BJ (cell line): ENCODE data around the gene TTLL10. TPM values are rescaled to one million over a fixed set of nuclear protein-coding genes. Genes with fewer than 3 reads are reported as not detected.

Source experiments
- CTCF ChIA-PET: fragments of 350-600 bp; formaldehyde crosslinking; extraction: SDS; loops from one replicate; lab custom pipeline; 2021; ENCODE audit warnings: antibody characterized with exemption, inconsistent platforms; lab: Yijun Ruan, JAX
- POLR2A ChIA-PET: fragments of 300-600 bp; sonication (Branson Sonifier 250); formaldehyde crosslinking; extraction: SDS; loops from one replicate; lab custom pipeline; 2021; ENCODE audit warnings: antibody characterized with exemption; lab: Charles Lee
- DNase-seq: peaks from one replicate; pipeline ENCODE4 v3.0.0-alpha.2; 2011; ENCODE audit warnings: low read depth
- H3K27me3 ChIP-seq: 2 replicates; pipeline ENCODE4 v1.6.0; 2011; ENCODE audit warnings: low read length; ENCODE audit not compliant: control insufficient read depth, insufficient read depth
- H3K36me3 ChIP-seq: 2 replicates; pipeline ENCODE4 v1.5.1; 2011; ENCODE audit warnings: low read length; ENCODE audit not compliant: control insufficient read depth, insufficient read depth
- H3K4me3 ChIP-seq: 2 replicates; pipeline ENCODE4 v1.5.1; 2011; ENCODE audit warnings: low read depth, mild to moderate bottlenecking, control low read depth, low read length
- polyA plus RNA-seq: library from polyadenylated mRNA; depleted of rRNA; stranded (reverse); fragments of >200 nt; gene quantifications from 2 replicates; pipeline ENCODE4 v1.2.3, GENCODE V29; 2011
- TF ChIP-seq, protein P1 (sequence below): IDR thresholded peaks from 2 replicates; pipeline ENCODE4 v1.5.1; 2011; ENCODE audit warnings: low read depth, mild to moderate bottlenecking, control low read depth, inconsistent platforms, low read length, moderate library complexity; ENCODE audit not compliant: insufficient read depth

TTLL10 gene
- polyA plus RNA-seq, 1 experiment: not detected

DNA sequence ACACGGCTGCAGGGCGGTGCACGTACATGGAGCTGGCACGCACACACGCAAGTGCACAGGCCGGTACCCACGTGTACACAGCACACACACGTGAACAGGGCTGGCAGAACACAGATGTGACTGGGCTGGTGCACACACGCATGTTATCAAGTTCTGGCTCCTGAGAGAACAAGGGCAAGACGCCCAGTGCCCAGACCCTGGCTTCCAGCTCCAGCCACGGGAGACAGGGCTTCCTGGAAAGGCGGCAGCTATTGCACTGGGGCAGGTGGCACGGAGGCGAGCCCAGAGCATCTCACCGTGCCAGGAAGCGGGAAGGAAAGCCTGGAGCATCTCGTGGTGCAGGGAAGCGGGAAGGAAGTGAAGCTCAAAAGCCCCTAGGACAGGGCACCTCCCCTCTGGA lies 52.2 kb downstream of the TTLL10 start:
- Histone ChIP-seq H3K36me3 (peaks cover 49% of the 10 kb centered on the region), H3K4me3 (no peak overlapping the region), H3K27me3 (no peaks in the 10 kb centered on the region)
- DNase-seq: no peak
- POLR2A ChIA-PET: no interaction called here
- TF ChIP-seq, protein P1, sequence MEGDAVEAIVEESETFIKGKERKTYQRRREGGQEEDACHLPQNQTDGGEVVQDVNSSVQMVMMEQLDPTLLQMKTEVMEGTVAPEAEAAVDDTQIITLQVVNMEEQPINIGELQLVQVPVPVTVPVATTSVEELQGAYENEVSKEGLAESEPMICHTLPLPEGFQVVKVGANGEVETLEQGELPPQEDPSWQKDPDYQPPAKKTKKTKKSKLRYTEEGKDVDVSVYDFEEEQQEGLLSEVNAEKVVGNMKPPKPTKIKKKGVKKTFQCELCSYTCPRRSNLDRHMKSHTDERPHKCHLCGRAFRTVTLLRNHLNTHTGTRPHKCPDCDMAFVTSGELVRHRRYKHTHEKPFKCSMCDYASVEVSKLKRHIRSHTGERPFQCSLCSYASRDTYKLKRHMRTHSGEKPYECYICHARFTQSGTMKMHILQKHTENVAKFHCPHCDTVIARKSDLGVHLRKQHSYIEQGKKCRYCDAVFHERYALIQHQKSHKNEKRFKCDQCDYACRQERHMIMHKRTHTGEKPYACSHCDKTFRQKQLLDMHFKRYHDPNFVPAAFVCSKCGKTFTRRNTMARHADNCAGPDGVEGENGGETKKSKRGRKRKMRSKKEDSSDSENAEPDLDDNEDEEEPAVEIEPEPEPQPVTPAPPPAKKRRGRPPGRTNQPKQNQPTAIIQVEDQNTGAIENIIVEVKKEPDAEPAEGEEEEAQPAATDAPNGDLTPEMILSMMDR: no peak
- CTCF ChIA-PET: interaction anchor here (1.0 to 1.6 kb wide), 2 partner anchors 9 to 103 kb away, joined by 3 to 4 read pairs; no protein-coding TSS in a partner anchor

DNA sequence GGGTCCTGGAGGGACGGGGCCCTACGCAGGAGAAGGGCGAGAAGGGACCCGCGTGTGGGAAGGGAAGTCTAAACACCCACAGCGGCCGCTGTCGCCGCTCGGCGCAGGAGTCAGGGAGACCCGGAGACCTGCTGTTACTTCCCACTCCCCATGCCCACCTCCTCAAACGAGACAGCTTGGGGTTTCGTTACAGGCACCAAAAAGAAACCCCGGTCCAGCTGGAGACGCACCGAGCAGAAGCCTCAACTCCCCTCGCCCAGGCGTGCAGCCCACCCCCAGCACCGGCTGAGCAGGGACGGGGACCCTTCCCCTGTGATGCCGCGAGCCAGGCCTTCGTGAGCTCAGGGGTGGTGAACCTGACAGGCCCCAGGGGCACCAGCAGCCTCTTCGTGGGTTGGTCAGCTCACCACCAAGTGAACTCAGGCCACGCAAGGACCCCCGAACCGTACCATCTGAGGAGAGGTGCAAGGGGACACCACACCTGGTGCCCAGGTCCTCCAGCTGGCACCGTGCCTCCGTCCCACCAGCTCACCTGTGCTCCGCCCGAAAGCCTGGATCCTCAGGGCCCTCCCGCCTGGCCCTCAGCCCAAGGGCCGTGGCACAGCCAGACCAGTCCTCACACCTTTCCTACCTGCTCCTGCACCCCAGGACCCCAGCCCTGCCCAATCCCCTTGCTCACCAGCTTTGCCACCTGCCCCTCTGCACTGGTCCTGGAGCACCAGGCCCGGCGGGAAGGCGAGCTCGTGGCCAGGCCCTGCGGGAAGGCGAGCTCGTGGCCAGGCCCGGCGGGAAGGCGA lies 53.1 kb downstream of the TTLL10 start:
- DNase-seq: no peak
- TF ChIP-seq, protein P1: no peak
- Histone ChIP-seq H3K36me3 (peaks cover 47% of the 10 kb centered on the region), H3K27me3 (no peaks in the 10 kb centered on the region), H3K4me3 (no peak overlapping the region)
- CTCF ChIA-PET: interaction anchor here (1.0 to 1.6 kb wide), 3 partner anchors 10 to 104 kb away, joined by 3 to 4 read pairs (median 3); no protein-coding TSS in a partner anchor
- POLR2A ChIA-PET: no interaction called here

DNA sequence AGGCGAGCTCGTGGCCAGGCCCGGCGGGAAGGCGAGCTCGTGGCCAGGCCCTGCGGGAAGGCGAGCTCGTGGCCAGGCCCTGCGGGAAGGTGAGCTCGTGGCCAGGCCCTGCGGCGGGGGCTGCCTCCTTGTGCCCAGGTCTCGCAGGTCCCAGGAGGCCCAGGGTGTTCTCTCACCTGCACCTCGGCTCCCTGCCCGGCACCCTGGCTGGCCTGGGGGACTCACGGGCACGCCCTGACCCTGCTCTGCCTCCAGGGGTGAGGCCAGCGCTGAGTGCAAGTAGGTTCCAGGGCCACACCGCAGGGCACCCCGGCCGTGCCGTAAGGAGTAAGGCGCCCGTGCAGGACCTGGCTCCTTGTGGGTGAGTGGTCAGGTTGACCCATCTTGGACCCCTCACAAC lies 53.7 kb downstream of the TTLL10 start:
- DNase-seq: no peak
- Histone ChIP-seq H3K4me3 (no peak overlapping the region), H3K27me3 (no peaks in the 10 kb centered on the region), H3K36me3 (peaks cover 44% of the 10 kb centered on the region)
- POLR2A ChIA-PET: no interaction called here
- CTCF ChIA-PET: interaction anchor here (1.1 to 1.6 kb wide), 2 partner anchors 18 to 105 kb away, joined by 3 to 4 read pairs; no protein-coding TSS in a partner anchor
- TF ChIP-seq, protein P1: no peak

DNA sequence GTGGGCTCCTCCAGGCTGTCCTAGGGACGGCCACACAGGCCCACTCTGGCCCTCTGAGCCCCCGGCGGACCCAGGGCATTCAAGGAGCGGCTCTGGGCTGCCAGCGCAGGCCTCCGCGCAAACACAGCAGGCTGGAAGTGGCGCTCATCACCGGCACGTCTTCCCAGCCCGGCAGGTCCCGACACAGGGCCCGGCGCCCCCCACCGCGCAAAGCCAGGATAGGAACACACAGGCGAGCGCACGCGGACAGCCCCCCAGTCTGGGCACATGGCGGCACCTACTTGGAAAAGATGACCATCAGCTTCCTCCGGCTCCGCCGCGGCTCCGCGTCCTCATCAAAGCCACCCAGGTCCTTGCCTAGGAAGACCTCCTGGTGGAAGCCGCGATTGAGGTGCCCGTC lies 54.5 kb downstream of the TTLL10 start:
- Histone ChIP-seq H3K36me3 (peaks cover 36% of the 10 kb centered on the region), H3K4me3 (no peak overlapping the region), H3K27me3 (no peaks in the 10 kb centered on the region)
- TF ChIP-seq, protein P1: no peak
- CTCF ChIA-PET: interaction anchor here (3.5 kb wide), 1 partner anchor 106 kb away, joined by 32 read pairs; no protein-coding TSS in a partner anchor
- POLR2A ChIA-PET: no interaction called here
- no peak for DNase-seq

DNA sequence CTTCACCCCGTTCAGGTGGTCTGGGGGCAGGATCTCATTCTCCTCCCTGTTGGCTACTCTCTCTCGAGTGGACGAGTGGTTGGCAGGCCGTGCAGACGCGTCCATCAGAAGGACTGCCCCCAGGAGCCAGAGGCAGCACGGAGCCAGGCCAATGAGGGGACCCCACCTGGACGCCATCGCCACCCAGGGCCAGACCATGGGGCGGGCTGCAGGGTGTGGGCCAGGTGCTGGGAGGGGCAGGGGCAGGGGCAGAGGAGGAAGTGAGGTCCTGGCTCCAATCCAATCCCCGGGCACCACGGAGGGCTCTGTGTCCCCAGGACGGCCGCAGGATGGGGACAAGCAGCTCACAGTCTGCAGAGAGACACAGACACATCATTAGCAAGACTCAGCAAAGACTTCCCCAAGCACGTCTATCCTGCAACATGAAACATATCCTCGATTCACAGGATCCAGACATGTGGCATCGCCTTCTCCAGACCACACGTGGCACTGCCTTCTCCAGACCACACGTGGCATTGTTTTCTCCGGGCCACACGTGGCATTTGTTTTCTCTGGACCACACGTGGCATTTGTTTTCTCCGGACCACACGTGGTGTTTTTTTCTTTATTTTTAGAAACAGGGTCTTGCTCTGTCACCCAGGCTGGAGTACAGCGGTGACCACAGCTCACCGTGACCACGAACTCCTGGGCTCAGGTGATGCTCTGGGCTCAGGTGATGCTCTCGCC lies 55.1 kb downstream of the TTLL10 start:
- Histone ChIP-seq H3K4me3 (no peak overlapping the region), H3K36me3 (peaks cover 32% of the 10 kb centered on the region), H3K27me3 (no peaks in the 10 kb centered on the region)
- DNase-seq: no peak
- ChIA-PET CTCF (interaction anchor here (3.5 kb wide), 1 partner anchor 106 kb away, joined by 32 read pairs; no protein-coding TSS in a partner anchor), POLR2A (no interaction called here)
- TF ChIP-seq, protein P1: no peak
